MM.1S (cell line): Measurements from ENCODE around the gene PET100.

Experiments
- CTCF ChIP-seq: fragments of 300-600 bp; sonication (generic); IDR thresholded peaks from 2 replicates; pipeline ENCODE4 v1.5.1; 2016; ENCODE audit warnings: antibody characterized with exemption, low read length, mixed read lengths
- EZH2 ChIP-seq: fragments of 300-600 bp; sonication (generic); optimal IDR thresholded peaks from 2 replicates; pipeline ENCODE3; 2017; ENCODE audit warnings: low read depth, mild to moderate bottlenecking, antibody characterized with exemption, low read length, mixed read lengths

- no peak for TF ChIP-seq CTCF
- TF ChIP-seq EZH2, result no peak
These were observed 14.5 kb upstream of the PET100 start for GRCh38 chr19:7614859-7615741.
